Endothelial cell of umbilical vein (primary cell): ENCODE results near the gene VASN. TPM values are rescaled to one million over a fixed set of nuclear protein-coding genes. Genes with fewer than 3 reads are reported as not detected.

Source experiments
- BruUV-seq: library from RNA; stranded (reverse); fragments of 400-500 nt; replicated peaks from 2 replicates; lab custom pipeline; 2021; lab: Mats Ljungman, UMichigan
- CTCF ChIA-PET: fragments of 300-600, 350-600 bp; sonication (Branson Sonifier 250); formaldehyde crosslinking; loops from one replicate; lab custom pipeline; 2021; ENCODE audit warnings: antibody characterized with exemption, inconsistent platforms; lab: Charles Lee
- POLR2A ChIA-PET: fragments of 300-600, 350-600 bp; sonication (Branson Sonifier 250); formaldehyde crosslinking; loops from one replicate; lab custom pipeline; 2021; ENCODE audit warnings: antibody characterized with exemption, inconsistent platforms; lab: Charles Lee
- DNase-seq: peaks from one replicate; pipeline ENCODE4 v3.0.0-alpha.2; 2011; ENCODE audit warnings: low read depth, low spot score
- FAIRE-seq: peaks from 2 replicates; lab custom pipeline; 2011; peaks lifted over from hg19 to GRCh38; lab: Jason Lieb, UNC
- H2AFZ ChIP-seq: 2 replicates; pipeline ENCODE4 v1.6.0; 2012; ENCODE audit warnings: low read depth, low read length, control low read depth, inconsistent platforms
- H3K27ac ChIP-seq: 2 replicates; pipeline ENCODE4 v1.5.1; 2011; ENCODE audit warnings: low read depth, mild to moderate bottlenecking, control low read depth, low read length, moderate library complexity; ENCODE audit not compliant: insufficient read depth
- H3K27me3 ChIP-seq, 2 experiments: 2 replicates each; pipeline versions ENCODE4 v1.6.0 to v1.6.1; 2011; ENCODE audit warnings: low read length in 2 of 2, mixed read lengths in 1 of 2; ENCODE audit not compliant: control insufficient read depth in 2 of 2, insufficient read depth in 2 of 2
- H3K36me3 ChIP-seq, 2 experiments: 2 replicates in 1 of 2; 3 replicates in 1 of 2; pipeline ENCODE4 v1.5.1; 2011; ENCODE audit warnings: low read length in 2 of 2, mild to moderate bottlenecking in 1 of 2, moderate library complexity in 1 of 2; ENCODE audit not compliant: control insufficient read depth in 2 of 2, insufficient read depth in 2 of 2; ENCODE audit errors: extremely low read depth in 1 of 2
- H3K4me1 ChIP-seq: 3 replicates; pipeline ENCODE4 v1.5.1; 2011; ENCODE audit warnings: mild to moderate bottlenecking, low read length; ENCODE audit not compliant: control insufficient read depth, insufficient read depth; ENCODE audit errors: extremely low read depth
- H3K4me2 ChIP-seq: 2 replicates; pipeline ENCODE4 v1.6.1; 2011; ENCODE audit warnings: low read length, control low read depth, mixed read lengths; ENCODE audit not compliant: insufficient read depth
- H3K4me3 ChIP-seq, 3 experiments: fragments of 200-600 bp in 1 of 3; sonication (generic), shearing (Covaris generic) in 1 of 3; replicated peaks in 1 of 3; 2 replicates each; pipeline ENCODE4 v1.5.1; 2011 to 2016; ENCODE audit warnings: control low read depth in 3 of 3, low read length in 3 of 3, mild to moderate bottlenecking in 2 of 3, inconsistent platforms in 1 of 3, low read depth in 1 of 3, moderate library complexity in 1 of 3; ENCODE audit not compliant: insufficient read depth in 1 of 3
- H3K79me2 ChIP-seq: 2 replicates; pipeline ENCODE4 v1.6.0; 2012; ENCODE audit warnings: low read length, inconsistent platforms; ENCODE audit not compliant: control insufficient read depth, insufficient read depth
- H3K9ac ChIP-seq: replicated peaks from 2 replicates; pipeline ENCODE3; 2011; ENCODE audit warnings: low read length, control low read depth; ENCODE audit not compliant: insufficient read depth; ENCODE audit errors: extremely low read depth
- H3K9me1 ChIP-seq: replicated peaks from 3 replicates; pipeline ENCODE4 v1.6.0; 2011; ENCODE audit warnings: mild to moderate bottlenecking, low read length; ENCODE audit not compliant: control insufficient read depth, insufficient read depth; ENCODE audit errors: extremely low read depth
- H3K9me3 ChIP-seq: replicated peaks from 2 replicates; pipeline ENCODE4 v1.5.1; 2012; ENCODE audit warnings: low read length, inconsistent platforms; ENCODE audit not compliant: control insufficient read depth, insufficient read depth
- H4K20me1 ChIP-seq: replicated peaks from 2 replicates; pipeline ENCODE3; 2011; ENCODE audit warnings: mild to moderate bottlenecking, low read length; ENCODE audit not compliant: control insufficient read depth, insufficient read depth; ENCODE audit errors: extremely low read depth
- EZH2 ChIP-seq: IDR thresholded peaks from 2 replicates; pipeline ENCODE4 v1.6.1; 2012; ENCODE audit warnings: borderline replicate concordance, low read depth, mild to moderate bottlenecking, moderate library complexity, low read length, inconsistent platforms; ENCODE audit not compliant: severe bottlenecking
- FOS ChIP-seq: IDR thresholded peaks from 2 replicates; pipeline ENCODE4 v1.6.1; 2011; ENCODE audit warnings: mild to moderate bottlenecking, low read length, moderate library complexity, borderline replicate concordance; ENCODE audit not compliant: insufficient read depth
- GATA2 ChIP-seq: IDR thresholded peaks from 2 replicates; pipeline ENCODE4 v1.7.0; 2011; ENCODE audit warnings: low read depth, mild to moderate bottlenecking, moderate library complexity, mixed read lengths, low read length; ENCODE audit not compliant: insufficient read length, insufficient read depth
- JUN ChIP-seq: IDR thresholded peaks from 2 replicates; pipeline ENCODE4 v1.6.1; 2011; ENCODE audit warnings: borderline replicate concordance, low read depth; ENCODE audit not compliant: insufficient read length, insufficient read depth
- MYC ChIP-seq: IDR thresholded peaks from one replicate; pipeline ENCODE4 v1.6.1; 2011; ENCODE audit warnings: mild to moderate bottlenecking, low read depth, low read length
- POLR2A ChIP-seq: IDR thresholded peaks from 2 replicates; pipeline ENCODE4 v1.6.1; 2012; ENCODE audit warnings: low read depth, mild to moderate bottlenecking, control low read depth, low read length
- POLR2AphosphoS5 ChIP-seq: IDR thresholded peaks from 2 replicates; pipeline ENCODE4 v1.6.1; 2012; ENCODE audit warnings: low read depth, mild to moderate bottlenecking, control low read depth, low read length, moderate library complexity; ENCODE audit not compliant: insufficient read depth
- dilution Hi-C: fragments of 300-500 bp; cut with MboI; formaldehyde crosslinking; loops from one replicate; pipeline ENCODE4 v1.15.0; 2019; ENCODE audit warnings: low sequenced_read_pairs; ENCODE audit not compliant: extremely low pct_ligation_motif_present
- intact Hi-C: fragments of 100-400 bp; cut with micrococcal nuclease; formaldehyde crosslinking; loops from one replicate; pipeline ENCODE4 v1.10.0; 2022
- polyA plus RNA-seq, 4 experiments: library from polyadenylated mRNA; depleted of rRNA in 3 of 4; stranded (reverse) in 3 of 4; unstranded in 1 of 4; fragments of >200 nt; gene quantifications; 2 replicates each; pipeline versions ENCODE4 v1.2.1 to v1.2.3, GENCODE V29; 2011 to 2012; ENCODE audit warnings: missing spikeins in 1 of 4
- total RNA-seq: library from RNA; stranded (reverse); gene quantifications from 2 replicates; pipeline ENCODE4 v1.2.3, GENCODE V29; 2021
- TF ChIP-seq, protein P1 (sequence below), 2 donors: IDR thresholded peaks; 1 replicate in 1 of 2; 2 replicates in 1 of 2; pipeline ENCODE4 v1.5.1; 2011; ENCODE audit warnings: low read length in 2 of 2, mild to moderate bottlenecking in 2 of 2, moderate library complexity in 2 of 2, control low read depth in 1 of 2, inconsistent platforms in 1 of 2, low read depth in 1 of 2; ENCODE audit not compliant: insufficient read depth in 1 of 2; ENCODE audit errors: extremely low read depth in 1 of 2
- TF ChIP-seq, protein P2 (sequence below): IDR thresholded peaks from 2 replicates; pipeline ENCODE4 v1.6.1; 2011; ENCODE audit not compliant: insufficient read depth, insufficient read length

Gene VASN
- total and polyA plus RNA-seq, 2 donors (not counting 3 experiments of a cell fraction or from before 2014, with no cell fraction given): 0.41 to 0.42 TPM

DNA sequence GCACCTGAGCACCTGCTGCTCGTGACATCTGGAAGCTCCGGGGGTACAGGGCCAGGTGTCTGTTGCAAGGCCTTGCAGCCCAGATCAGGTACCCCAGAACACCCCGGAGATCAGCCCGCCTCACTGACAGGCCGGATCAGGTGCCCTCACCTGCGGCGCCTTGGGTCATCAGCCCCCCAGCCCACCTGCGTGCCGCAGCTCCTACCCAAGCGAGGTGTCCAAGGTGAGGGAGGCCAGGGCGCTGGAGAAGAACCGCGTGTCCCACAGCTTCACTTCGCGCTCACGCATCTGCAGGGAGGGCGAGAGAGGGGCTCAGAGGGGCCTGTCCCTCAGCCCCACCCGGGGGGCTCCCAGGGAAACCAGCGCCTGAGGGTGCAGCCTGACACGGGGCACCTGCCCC is 16.1 kb downstream of the VASN start:
- ChIA-PET CTCF (interaction anchor here (2.5 to 7.5 kb wide), 2 partner anchors 15 kb away, joined by 18 to 63 read pairs; no protein-coding TSS in a partner anchor), POLR2A (no interaction called here)
- H3K4me1 ChIP-seq: peaks cover 22% of the 10 kb centered on the region
- FAIRE-seq (no peak), DNase-seq (no peak)
- no peak overlapping the region for H3K4me2 ChIP-seq
- H3K9me1 ChIP-seq: no peaks in the 10 kb centered on the region
- no peaks in the 10 kb centered on the region for H4K20me1 ChIP-seq
- dilution Hi-C loops (no loop called here), intact Hi-C loops (no loop called here)
- H3K27ac ChIP-seq: no peak overlapping the region
- no peak overlapping the region for H2AFZ ChIP-seq
- BruUV-seq: no TSS peak
- H3K9ac ChIP-seq: no peak overlapping the region
- no peaks in the 10 kb centered on the region for H3K9me3 ChIP-seq
- H3K79me2 ChIP-seq: no peaks in the 10 kb centered on the region
- no peak overlapping the region for H3K4me3 ChIP-seq
- peaks cover 0 to 18% of the 10 kb centered on the region in 2 experiments for H3K36me3 ChIP-seq
- H3K27me3 ChIP-seq: no peaks in the 10 kb centered on the region
- TF ChIP-seq FOS: no peak
- no peak for TF ChIP-seq POLR2A
- TF ChIP-seq, protein P1, sequence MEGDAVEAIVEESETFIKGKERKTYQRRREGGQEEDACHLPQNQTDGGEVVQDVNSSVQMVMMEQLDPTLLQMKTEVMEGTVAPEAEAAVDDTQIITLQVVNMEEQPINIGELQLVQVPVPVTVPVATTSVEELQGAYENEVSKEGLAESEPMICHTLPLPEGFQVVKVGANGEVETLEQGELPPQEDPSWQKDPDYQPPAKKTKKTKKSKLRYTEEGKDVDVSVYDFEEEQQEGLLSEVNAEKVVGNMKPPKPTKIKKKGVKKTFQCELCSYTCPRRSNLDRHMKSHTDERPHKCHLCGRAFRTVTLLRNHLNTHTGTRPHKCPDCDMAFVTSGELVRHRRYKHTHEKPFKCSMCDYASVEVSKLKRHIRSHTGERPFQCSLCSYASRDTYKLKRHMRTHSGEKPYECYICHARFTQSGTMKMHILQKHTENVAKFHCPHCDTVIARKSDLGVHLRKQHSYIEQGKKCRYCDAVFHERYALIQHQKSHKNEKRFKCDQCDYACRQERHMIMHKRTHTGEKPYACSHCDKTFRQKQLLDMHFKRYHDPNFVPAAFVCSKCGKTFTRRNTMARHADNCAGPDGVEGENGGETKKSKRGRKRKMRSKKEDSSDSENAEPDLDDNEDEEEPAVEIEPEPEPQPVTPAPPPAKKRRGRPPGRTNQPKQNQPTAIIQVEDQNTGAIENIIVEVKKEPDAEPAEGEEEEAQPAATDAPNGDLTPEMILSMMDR (IDR thresholded peaks at IDR 0.05; ENCODE audit: extremely low read depth in 1 of 2, insufficient read depth in 1 of 2, low read depth in 1 of 2, low read length in 2 of 2): no peak

DNA sequence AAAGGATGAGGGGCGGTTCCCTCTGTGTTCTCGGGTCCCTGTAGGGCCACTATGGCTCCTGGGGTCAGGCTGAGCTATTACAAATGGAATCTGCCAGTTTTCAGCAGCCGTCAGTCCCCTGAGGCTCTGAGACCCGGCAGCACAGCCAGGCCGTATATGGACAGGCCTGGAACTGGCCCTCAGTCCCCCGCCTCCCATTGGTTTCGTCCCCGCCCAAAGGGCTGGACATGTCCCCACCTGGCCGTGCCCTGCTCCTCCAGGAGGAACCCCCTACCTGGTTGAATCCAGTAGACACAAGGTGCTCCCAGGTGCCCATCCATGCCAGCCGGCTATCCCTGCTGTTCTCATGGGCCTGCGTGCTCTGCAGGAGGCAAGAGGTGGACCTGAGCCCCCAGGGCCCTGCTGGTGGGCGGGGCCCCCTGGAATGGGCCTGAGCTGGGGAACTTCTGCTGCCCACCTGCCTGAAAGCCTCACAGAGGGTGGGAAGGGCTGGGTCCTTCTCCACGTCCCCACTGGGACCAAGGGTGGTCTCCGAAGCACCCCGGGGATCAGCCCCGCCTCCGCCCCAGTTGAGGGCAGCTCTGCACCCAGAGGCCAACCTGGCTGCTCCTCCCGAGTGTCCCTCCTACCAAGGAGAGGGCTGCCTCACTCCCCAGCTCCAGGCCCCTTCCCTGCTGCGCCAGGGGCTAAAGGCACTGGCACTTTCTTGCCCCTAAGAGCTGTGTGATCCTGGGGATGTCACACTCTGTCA is 16.8 kb downstream of the VASN start:
- H3K9ac ChIP-seq: no peak overlapping the region
- ChIA-PET CTCF (interaction anchor here (7.5 kb wide), 1 partner anchor 15 kb away, joined by 63 read pairs; no protein-coding TSS in a partner anchor), POLR2A (no interaction called here)
- peaks cover 0 to 18% of the 10 kb centered on the region in 2 experiments for H3K36me3 ChIP-seq
- H3K4me2 ChIP-seq: no peak overlapping the region
- H3K4me3 ChIP-seq: no peak overlapping the region
- dilution Hi-C loops (no loop called here), intact Hi-C loops (no loop called here)
- no peaks in the 10 kb centered on the region for H4K20me1 ChIP-seq
- no peaks in the 10 kb centered on the region for H3K79me2 ChIP-seq
- no peaks in the 10 kb centered on the region for H3K27me3 ChIP-seq
- DNase-seq: no peak
- no TSS peak for BruUV-seq
- peaks cover 22% of the 10 kb centered on the region for H3K4me1 ChIP-seq
- no peak overlapping the region for H2AFZ ChIP-seq
- no peak for FAIRE-seq
- H3K27ac ChIP-seq: no peak overlapping the region
- H3K9me1 ChIP-seq: no peaks in the 10 kb centered on the region
- no peaks in the 10 kb centered on the region for H3K9me3 ChIP-seq
- no peak for TF ChIP-seq EZH2
- TF ChIP-seq, protein P1 (IDR thresholded peaks at IDR 0.05; ENCODE audit: extremely low read depth in 1 of 2, insufficient read depth in 1 of 2, low read depth in 1 of 2, low read length in 2 of 2): no peak
- TF ChIP-seq MYC: no peak
- TF ChIP-seq POLR2A: no peak
- TF ChIP-seq, protein P2, sequence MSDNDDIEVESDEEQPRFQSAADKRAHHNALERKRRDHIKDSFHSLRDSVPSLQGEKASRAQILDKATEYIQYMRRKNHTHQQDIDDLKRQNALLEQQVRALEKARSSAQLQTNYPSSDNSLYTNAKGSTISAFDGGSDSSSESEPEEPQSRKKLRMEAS: no peak
- no peak for TF ChIP-seq GATA2
- no peak for TF ChIP-seq POLR2AphosphoS5
- no peak for TF ChIP-seq JUN
- TF ChIP-seq FOS: no peak
